GM12878 (cell line): ENCODE results near the gene SPSB3. TPM values are rescaled to one million over a fixed set of nuclear protein-coding genes. Genes with fewer than 3 reads are reported as not detected.

ENCODE experiments used
- ATAC-seq: fragments of 200-7000 bp; cut with Tn5 transposase; 3 replicates; pipeline ENCODE4 v1.9.1; 2020; ENCODE audit warnings: mild to moderate bottlenecking, moderate library complexity
- BruUV-seq: library from RNA; stranded (reverse); fragments of 400-500 nt; replicated peaks from 2 replicates; lab custom pipeline; 2021; lab: Mats Ljungman, UMichigan
- CTCF ChIA-PET: fragments of 300-600 bp; sonication (Branson Sonifier 250); formaldehyde crosslinking; extraction: SDS; loops from one replicate; lab custom pipeline; 2021; ENCODE audit warnings: inconsistent platforms; lab: Yijun Ruan, JAX
- POLR2A ChIA-PET: fragments of 350-600 bp; formaldehyde crosslinking; extraction: SDS; loops from one replicate; lab custom pipeline; 2021; ENCODE audit warnings: inconsistent platforms; lab: Charles Lee
- RAD21 ChIA-PET: fragments of 300-600 bp; sonication (Branson Sonifier 250); formaldehyde crosslinking; loops from one replicate; lab custom pipeline; 2023; ENCODE audit warnings: antibody characterized with exemption; ENCODE audit not compliant: unreplicated experiment; lab: Charles Lee
- SMC1A ChIA-PET: fragments of 300-600 bp; sonication (Branson Sonifier 250); formaldehyde crosslinking; loops from one replicate; lab custom pipeline; 2023; ENCODE audit not compliant: unreplicated experiment, uncharacterized antibody; lab: Charles Lee
- DNase-seq: peaks from one replicate; pipeline ENCODE4 v3.0.0-alpha.2; 2011; ENCODE audit warnings: low read depth, low spot score
- FAIRE-seq: peaks from 3 replicates; lab custom pipeline; 2011; peaks lifted over from hg19 to GRCh38; lab: Jason Lieb, UNC
- H2AFZ ChIP-seq: 2 replicates; pipeline ENCODE4 v1.6.0; 2011; ENCODE audit warnings: low read depth, low read length, control low read depth; ENCODE audit not compliant: control insufficient read depth
- H3K27ac ChIP-seq: 2 replicates; pipeline ENCODE4 v1.5.1; 2011; ENCODE audit warnings: control low read depth; ENCODE audit not compliant: control insufficient read depth, insufficient read depth
- H3K27me3 ChIP-seq, 2 experiments: replicated peaks in 1 of 2; 2 replicates each; pipeline versions ENCODE4 v1.6.0 to v1.6.1; 2011; ENCODE audit warnings: low read length in 1 of 2; ENCODE audit not compliant: control insufficient read depth in 2 of 2, insufficient read depth in 2 of 2
- H3K36me3 ChIP-seq, 2 experiments: 2 replicates each; pipeline ENCODE4 v1.5.1; 2011; ENCODE audit warnings: low read length in 1 of 2; ENCODE audit not compliant: control insufficient read depth in 2 of 2, insufficient read depth in 2 of 2
- H3K4me1 ChIP-seq: 2 replicates; pipeline ENCODE4 v1.6.1; 2011; ENCODE audit warnings: mild to moderate bottlenecking, low read length, moderate library complexity, mixed read lengths; ENCODE audit not compliant: control insufficient read depth, insufficient read depth
- H3K4me2 ChIP-seq: 2 replicates; pipeline ENCODE4 v1.6.0; 2011; ENCODE audit warnings: control low read depth; ENCODE audit not compliant: control insufficient read depth, insufficient read depth
- H3K4me3 ChIP-seq: fragments of 200-600 bp; sonication (generic); 2 replicates; pipeline ENCODE4 v1.5.1; 2016
- H3K79me2 ChIP-seq: 2 replicates; pipeline ENCODE4 v1.6.0; 2011; ENCODE audit warnings: low read length; ENCODE audit not compliant: control insufficient read depth, insufficient read depth
- H3K9ac ChIP-seq: 2 replicates; pipeline ENCODE4 v1.8.0; 2011; ENCODE audit warnings: low read length, control low read depth, mixed read lengths; ENCODE audit not compliant: control insufficient read depth, insufficient read depth
- H3K9me3 ChIP-seq: replicated peaks from 3 replicates; pipeline ENCODE4 v1.5.1; 2011; ENCODE audit warnings: mild to moderate bottlenecking, low read length; ENCODE audit not compliant: control insufficient read depth, insufficient read depth
- H4K20me1 ChIP-seq: 2 replicates; pipeline ENCODE4 v1.6.0; 2011; ENCODE audit not compliant: control insufficient read depth, insufficient read depth
- ATF2 ChIP-seq: IDR thresholded peaks from 2 replicates; pipeline ENCODE4 v1.6.1; 2012; ENCODE audit warnings: low read length, inconsistent platforms
- BACH1 ChIP-seq: fragments of 450-650 bp; IDR thresholded peaks from 2 replicates; pipeline ENCODE4 v1.6.1; 2017; ENCODE audit warnings: mild to moderate bottlenecking, borderline replicate concordance
- CEBPB ChIP-seq, 2 experiments: fragments of 150-350 bp in 1 of 2; IDR thresholded peaks; 2 replicates each; pipeline ENCODE4 v1.6.1; 2012 to 2014; ENCODE audit warnings: low read depth in 2 of 2, low read length in 2 of 2, borderline replicate concordance in 1 of 2, inconsistent platforms in 1 of 2
- CREB1 ChIP-seq: IDR thresholded peaks from 2 replicates; pipeline ENCODE4 v1.6.1; 2012; ENCODE audit warnings: low read depth, mild to moderate bottlenecking, inconsistent platforms
- EED ChIP-seq: sonication (generic); IDR thresholded peaks from 2 replicates; pipeline ENCODE4 v1.6.1; 2016; ENCODE audit warnings: antibody characterized with exemption, low read depth
- EZH2 ChIP-seq: IDR thresholded peaks from 2 replicates; pipeline ENCODE4 v1.6.1; 2012; ENCODE audit warnings: low read depth, mild to moderate bottlenecking, control low read depth, inconsistent platforms, low read length, borderline replicate concordance; ENCODE audit not compliant: control insufficient read depth
- HDAC6 ChIP-seq: fragments of 200-600 bp; sonication (generic); IDR thresholded peaks from one replicate; pipeline ENCODE4 v1.8.0; 2017; ENCODE audit warnings: antibody characterized with exemption; ENCODE audit not compliant: unreplicated experiment
- KAT2A ChIP-seq: conservative IDR thresholded peaks from 2 replicates; pipeline ENCODE4 v1.6.1; 2011; ENCODE audit warnings: low read depth, low read length; ENCODE audit not compliant: control insufficient read depth
- NR2F1 ChIP-seq: fragments of 450-650 bp; conservative IDR thresholded peaks from 2 replicates; pipeline ENCODE4 v1.6.1; 2017; ENCODE audit warnings: mild to moderate bottlenecking
- POLR2A ChIP-seq: IDR thresholded peaks from 2 replicates; pipeline ENCODE4 v1.6.1; 2011; ENCODE audit warnings: low read depth, mild to moderate bottlenecking, low read length
- SREBF2 ChIP-seq: IDR thresholded peaks from 2 replicates; pipeline ENCODE4 v1.6.1; 2012; ENCODE audit warnings: mild to moderate bottlenecking, low read length
- ZNF622 ChIP-seq: fragments of 450-650 bp; IDR thresholded peaks from 2 replicates; pipeline ENCODE4 v1.6.1; 2017; ENCODE audit warnings: mild to moderate bottlenecking, inconsistent platforms
- ZSCAN29 ChIP-seq: fragments of 450-650 bp; IDR thresholded peaks from 2 replicates; pipeline ENCODE4 v1.6.1; 2017; ENCODE audit warnings: mild to moderate bottlenecking, moderate library complexity
- WGBS: methylation state at CpG from one replicate; pipeline ENCODE4 v1.1.6; 2016; ENCODE audit warnings: low lambda C conversion rate; ENCODE audit not compliant: insufficient replicate concordance, insufficient coverage; ENCODE audit errors: missing lambda C conversion rate; 5-methylcytosine and 5-hydroxymethylcytosine counted together
- in situ Hi-C: fragments of 300-500 bp; cut with MboI; formaldehyde crosslinking; loops from 9 replicates; pipeline ENCODE4 v1.14.3; 2018; ENCODE audit warnings: mixed read lengths
- intact Hi-C: fragments of 100-400 bp; cut with micrococcal nuclease; formaldehyde crosslinking; loops from one replicate; pipeline ENCODE4 v1.14.2; 2022; ENCODE audit not compliant: unreplicated experiment
- polyA plus RNA-seq, 11 experiments: library from polyadenylated mRNA; depleted of rRNA in 4 of 11; unstranded in 6 of 11; stranded (reverse) in 5 of 11; fragments of >200 nt; fragmentation: Nextera tagmentation in 4 of 11; fragmentation: Illumina TruSeq in 1 of 11; extraction: Ambion mirVana in 4 of 11; extraction: Trizol in 1 of 11; gene quantifications; 1 replicate in 1 of 11; 2 replicates in 10 of 11; pipeline versions ENCODE4 v1.2.1 to v1.2.3, GENCODE V29; 2011 to 2016; ENCODE audit warnings: inconsistent platforms in 2 of 11, missing spikeins in 2 of 11, low read depth in 1 of 11
- total RNA-seq, 4 experiments: library from RNA; depleted of rRNA in 3 of 4; stranded (reverse); fragments of >200 nt in 3 of 4; fragmentation: Illumina TruSeq in 1 of 4; extraction: Trizol in 1 of 4; gene quantifications; 2 replicates each; pipeline versions ENCODE4 v1.2.1 to v1.2.3, GENCODE V29; 2013 to 2021

The SPSB3 gene
- total and polyA plus RNA-seq, 10 of the 15 experiments (the other 5 are each of a cell fraction or from before 2014, with no cell fraction given), result 0.31 to 26.9 (median 14.0) TPM

DNA sequence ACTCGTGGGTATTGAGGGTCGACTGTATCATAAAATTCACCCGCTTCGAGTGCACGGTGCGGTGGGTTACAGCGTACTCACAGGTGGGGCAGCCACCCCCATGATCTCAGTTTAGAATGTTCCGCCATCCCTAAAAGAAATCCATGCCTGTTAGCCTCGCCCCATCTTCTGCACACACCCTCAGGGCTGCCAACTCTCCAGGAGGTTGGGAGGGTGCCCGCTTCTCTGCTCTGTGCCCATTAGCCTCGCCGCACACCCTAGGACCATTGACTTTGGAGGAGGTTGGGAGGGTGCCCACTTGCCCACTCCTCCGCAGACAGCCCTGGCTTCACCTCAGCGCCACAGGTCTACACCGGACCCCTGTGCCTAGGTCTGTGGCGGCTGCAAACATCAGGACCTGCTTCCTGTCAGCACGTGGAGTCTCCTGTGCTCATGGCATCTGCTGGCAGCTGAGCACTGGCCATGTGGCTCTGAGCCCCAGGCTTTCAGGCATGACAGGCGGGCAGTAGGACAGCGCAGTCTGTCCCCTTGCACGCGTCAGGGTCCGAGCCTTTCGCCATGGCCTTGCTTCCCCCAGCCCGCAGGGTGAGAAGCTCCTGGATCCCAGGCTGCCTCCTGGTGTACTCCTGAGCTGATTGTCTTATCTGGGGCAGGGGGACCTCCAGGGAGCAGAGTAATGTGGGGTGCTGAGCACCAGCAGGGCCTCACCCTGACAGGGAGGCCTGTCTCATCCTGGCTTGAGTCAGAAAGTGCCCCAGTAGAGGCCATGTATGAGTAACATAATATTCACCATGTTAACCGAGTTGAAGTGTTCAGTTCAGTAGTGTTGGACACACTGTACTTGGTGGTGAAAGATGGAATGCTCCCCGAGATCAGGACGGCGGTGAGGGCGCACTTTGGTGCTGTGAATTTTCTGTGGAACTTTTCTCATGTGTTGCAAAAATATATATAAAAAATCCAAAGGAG is 32.9 kb downstream of the SPSB3 start:
- H3K27me3 ChIP-seq, result no peaks in the 10 kb centered on the region
- WGBS, result 91% methylated on average over 29 of the region's 29 CpGs
- BruUV-seq, result no TSS peak
- no peak overlapping the region for H3K9ac ChIP-seq
- no peaks in the 10 kb centered on the region for H4K20me1 ChIP-seq
- H3K4me2 ChIP-seq, result no peak overlapping the region
- POLR2A ChIA-PET, result interaction anchor here (0.6 kb wide), 1 partner anchor 103 kb away, joined by 4 read pairs; no protein-coding TSS in a partner anchor
- SMC1A ChIA-PET, result no interaction called here
- no peak for FAIRE-seq
- in situ Hi-C loops (no loop called here), intact Hi-C loops (no loop called here)
- no peak overlapping the region for H3K4me3 ChIP-seq
- CTCF ChIA-PET, result no interaction called here
- no peaks in the 10 kb centered on the region for H3K9me3 ChIP-seq
- DNase-seq, result no peak
- H3K79me2 ChIP-seq, result no peaks in the 10 kb centered on the region
- no peak for ATAC-seq
- no peak overlapping the region for H2AFZ ChIP-seq
- RAD21 ChIA-PET, result no interaction called here
- peaks cover 10 to 12% of the 10 kb centered on the region in 2 experiments for H3K36me3 ChIP-seq
- TF ChIP-seq ZSCAN29 (no peak), POLR2A (0 out of 2 replicates have a peak, but pooled peaks have one; percentile 50)
- no peak overlapping the region for H3K27ac ChIP-seq
- H3K4me1 ChIP-seq, result no peaks in the 10 kb centered on the region

- intact Hi-C loops, result no loop called here
- ChIA-PET POLR2A (no interaction called here), CTCF (no interaction called here), SMC1A (no interaction called here)
- in situ Hi-C loops, result no loop called here
- no TSS peak for BruUV-seq
- Histone ChIP-seq H3K27me3 (no peaks in the 10 kb centered on the region), H4K20me1 (no peaks in the 10 kb centered on the region), H3K9me3 (no peaks in the 10 kb centered on the region), H3K27ac (no peak overlapping the region), H3K79me2 (no peaks in the 10 kb centered on the region), H2AFZ (no peak overlapping the region)
- WGBS, result 95% methylated on average over 11 of the region's 11 CpGs
- DNase-seq (no peak), ATAC-seq (no peak)
- TF ChIP-seq ZNF622, result no peak
- no peak for TF ChIP-seq CEBPB (IDR thresholded peaks at IDR 0.05; ENCODE audit: borderline replicate concordance in 1 of 2, low read depth in 2 of 2, low read length in 2 of 2)
- no peak for TF ChIP-seq ATF2
- no peak for TF ChIP-seq EED
- TF ChIP-seq NR2F1, result no peak
- no peak for TF ChIP-seq BACH1
- no peak for TF ChIP-seq HDAC6
- TF ChIP-seq CREB1, result no peak
- TF ChIP-seq SREBF2, result no peak
- TF ChIP-seq KAT2A, result no peak
- TF ChIP-seq EZH2, result no peak
- TF ChIP-seq, all 136 proteins: peak for 0
- RAD21 ChIA-PET, result no interaction called here
- Histone ChIP-seq H3K4me1 (no peaks in the 10 kb centered on the region), H3K4me2 (no peak overlapping the region), H3K36me3 (peaks cover 10 to 18% of the 10 kb centered on the region in 2 experiments), H3K9ac (no peak overlapping the region), H3K4me3 (no peak overlapping the region)
- no peak for FAIRE-seq
Observed at GRCh38 chr16:1747934-1748333, 34.4 kb downstream of the SPSB3 start.
